ENCODE data around the gene POLR2L.

POLR2L gene

DNA sequence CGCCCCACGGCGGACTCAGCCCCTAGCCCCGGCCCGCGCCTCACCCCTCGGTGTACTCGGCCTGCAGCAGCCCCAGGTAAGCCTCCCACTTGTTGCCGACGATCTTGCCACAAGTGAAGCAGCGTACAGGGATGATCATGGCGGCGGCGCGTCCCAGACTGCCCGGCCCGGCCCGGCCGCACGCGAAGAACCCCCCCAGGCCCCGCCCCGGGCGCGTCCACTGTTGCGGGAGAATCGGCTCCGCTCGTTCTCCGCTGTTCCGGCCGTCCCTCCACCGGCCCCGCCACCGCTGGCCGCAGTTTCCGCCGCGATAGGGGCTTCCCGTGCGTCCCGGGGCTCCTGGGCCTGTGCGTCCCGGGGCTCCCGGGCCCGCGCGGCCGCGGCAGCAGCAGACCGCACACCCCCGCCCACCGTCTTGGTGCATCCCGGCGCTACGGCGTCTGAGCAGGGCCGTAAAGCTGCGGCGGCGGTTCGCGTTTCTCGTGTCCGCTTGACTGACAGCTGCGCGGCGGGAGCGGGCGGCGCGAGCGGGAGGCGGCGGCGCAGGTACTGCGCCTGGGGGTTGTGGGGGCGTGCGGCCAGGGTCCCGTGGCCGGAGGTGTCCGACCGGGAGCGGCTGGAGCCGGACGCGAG, at the start of gene POLR2L, which contains the start of gene TSPAN4:
Gene POLR2L, minus strand, starts transcription at position 160 of the 633 bp plus-strand sequence. Its CDS starts 21 bp downstream, at position 139.
Gene TSPAN4, plus strand, starts transcription at position 483 of the 633 bp plus-strand sequence. CDS start 7,453 bp downstream, outside the sequence.
- peak; percentile 87 for DNase-seq (ENCODE audit: extremely low spot score, insufficient read length, low read depth)
- FAIRE-seq: peak; percentile 89

DNA sequence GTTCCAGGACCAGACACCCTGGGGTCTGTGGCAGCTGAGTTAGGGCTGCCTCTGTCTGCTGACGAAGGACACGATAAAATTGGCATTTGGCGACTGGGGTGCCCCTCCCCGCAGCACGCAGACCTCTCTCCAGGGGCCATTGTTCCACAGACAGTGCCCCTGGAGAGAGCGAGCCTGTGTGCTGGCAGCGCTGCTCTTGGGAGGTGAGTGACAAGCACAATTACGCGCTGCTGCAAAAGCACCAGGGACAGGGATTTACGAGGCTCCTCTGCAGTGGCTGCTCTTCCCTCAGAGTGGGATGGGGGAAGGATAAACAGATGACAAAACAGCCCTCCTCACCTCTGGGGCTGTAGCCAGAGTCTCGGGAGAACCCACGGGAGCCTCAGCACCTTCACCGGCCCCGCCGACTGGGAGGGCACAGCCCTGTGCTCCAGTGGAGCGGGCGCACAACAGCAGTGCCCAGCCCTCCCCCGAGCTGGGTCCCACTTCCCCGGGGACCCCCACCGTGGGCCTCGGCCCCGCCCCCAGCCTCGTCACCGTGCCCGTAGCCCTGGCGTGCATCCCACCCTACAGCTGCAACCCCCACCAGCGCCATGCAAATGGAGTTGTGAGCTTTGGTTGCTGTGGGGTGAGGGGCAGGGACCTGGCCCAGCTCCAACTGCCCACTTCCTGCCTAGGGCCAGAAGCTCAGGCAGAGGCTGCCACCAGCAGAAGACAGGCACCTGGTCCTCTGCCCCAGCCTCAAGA, 48.6 kb upstream of the POLR2L start:
- DNase-seq (ENCODE audit: extremely low spot score, insufficient read length, low read depth) (no peak), FAIRE-seq (no peak)

DNA sequence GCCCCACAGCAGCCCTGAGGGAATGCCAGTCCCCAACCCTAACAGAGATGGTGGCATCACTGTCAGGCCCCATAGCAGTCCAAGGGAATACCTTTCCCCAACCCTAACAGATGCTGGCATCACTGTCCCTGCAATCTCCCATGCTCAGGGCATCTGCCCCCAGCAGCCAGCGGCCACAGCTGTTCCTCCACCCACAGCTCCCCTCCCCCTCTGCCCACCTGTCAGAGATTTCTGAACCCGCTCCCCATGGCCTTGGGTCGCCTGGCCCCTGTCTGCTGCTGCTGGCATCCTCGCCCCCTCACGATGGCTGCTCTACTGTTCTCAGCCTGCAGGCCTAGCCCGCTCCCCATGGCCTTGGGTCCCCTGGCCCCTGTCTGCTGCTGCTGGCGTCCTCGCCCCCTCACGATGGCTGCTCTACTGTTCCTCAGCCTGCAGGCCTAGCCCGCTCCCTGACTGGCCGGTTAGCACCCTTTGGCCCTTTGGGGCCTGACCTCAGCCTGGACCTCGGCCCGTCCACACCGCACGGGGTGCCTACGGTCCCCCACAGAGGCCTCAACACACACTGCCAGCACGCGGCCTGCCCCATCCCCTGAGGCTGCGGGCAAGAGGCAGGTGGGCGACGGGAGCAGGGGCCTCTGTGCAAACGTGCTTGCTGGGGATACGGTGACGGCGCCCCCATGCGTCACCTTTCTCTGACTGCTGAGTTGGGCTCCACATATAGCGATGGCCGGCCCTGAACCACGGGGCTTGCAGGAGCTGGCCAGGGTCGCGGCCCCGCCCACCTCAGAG, 47.6 kb upstream of the POLR2L start:
- FAIRE-seq (no peak), DNase-seq (ENCODE audit: extremely low spot score, insufficient read length, low read depth) (no peak)

DNA sequence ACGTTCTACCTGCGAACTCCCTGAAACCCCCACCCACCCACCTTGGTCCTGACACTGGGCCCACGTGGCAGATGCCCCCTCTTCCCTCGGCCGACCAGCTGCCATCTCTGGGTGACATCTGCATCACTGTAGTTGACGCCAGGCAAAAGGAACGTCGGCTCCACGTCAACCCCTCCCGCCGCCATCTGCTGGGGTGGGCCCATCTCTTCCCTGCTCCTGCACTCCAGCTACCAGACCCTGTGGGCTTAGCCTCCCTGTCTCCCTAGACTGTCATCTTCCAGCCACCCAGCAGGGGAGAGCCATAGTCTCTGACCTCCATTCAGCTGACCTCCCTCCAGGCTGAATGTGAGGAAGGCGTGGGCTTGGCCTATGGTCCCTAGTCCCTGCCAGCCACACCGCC, 46.9 kb upstream of the POLR2L start:
- no peak for DNase-seq (ENCODE audit: extremely low spot score, insufficient read length, low read depth)
- FAIRE-seq: no peak

GRCh38 chr11:888310-889212, 46.2 kb upstream of the POLR2L start:
- DNase-seq (ENCODE audit: extremely low spot score, insufficient read length, low read depth) (no peak), FAIRE-seq (no peak)

GRCh38 chr11:887589-887988, 45.3 kb upstream of the POLR2L start:
- no peak for FAIRE-seq
- DNase-seq (ENCODE audit: extremely low spot score, insufficient read length, low read depth): no peak

GRCh38 chr11:886568-886967, 44.2 kb upstream of the POLR2L start:
- DNase-seq (ENCODE audit: extremely low spot score, insufficient read length, low read depth) (no peak), FAIRE-seq (no peak)

DNA sequence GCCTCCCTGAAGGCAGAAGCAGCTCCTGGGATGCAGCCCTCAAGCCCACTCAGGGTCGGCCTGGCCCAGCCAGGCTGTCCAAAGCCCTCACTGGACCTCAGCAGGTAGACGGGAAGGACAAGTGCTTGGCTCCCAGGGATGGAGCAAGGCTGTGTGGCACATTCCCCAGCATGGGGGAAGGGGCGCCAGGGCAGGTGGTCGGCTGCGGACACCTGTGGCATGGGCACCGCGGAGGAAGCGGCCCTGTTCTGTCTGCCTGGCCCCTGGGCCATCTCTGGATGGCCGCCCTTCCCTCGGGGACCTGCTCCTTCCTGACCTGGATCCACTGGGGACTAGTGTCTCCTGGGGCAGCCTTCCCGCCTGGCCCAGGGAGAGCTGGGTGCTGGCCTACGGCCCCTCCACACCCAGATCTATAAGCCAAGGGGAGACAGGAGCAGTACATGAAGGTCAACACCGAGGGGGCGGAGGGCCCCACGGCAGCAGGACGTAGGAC, 42.3 kb upstream of the POLR2L start:
- no peak for FAIRE-seq
- no peak for DNase-seq (ENCODE audit: extremely low spot score, insufficient read length, low read depth)

DNA sequence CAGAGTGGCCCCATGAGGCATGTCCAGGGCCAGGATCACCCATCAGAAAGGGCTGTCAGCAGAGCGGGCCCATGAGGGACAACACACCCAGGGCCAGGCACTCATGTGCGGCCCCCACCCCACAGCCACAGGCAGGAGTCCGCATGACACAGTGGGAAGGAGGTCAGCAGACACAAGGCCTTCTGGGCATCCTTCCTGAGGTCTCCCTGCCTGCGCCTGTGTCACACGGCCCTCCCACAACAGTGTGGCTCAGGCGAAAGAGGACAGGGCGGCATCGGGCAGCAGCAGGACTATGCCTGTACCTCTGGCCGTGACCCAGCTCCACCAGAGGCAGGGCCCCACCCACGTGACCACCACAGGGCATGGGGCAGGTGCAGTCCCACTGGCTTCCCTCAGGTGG, 41.2 kb upstream of the POLR2L start:
- DNase-seq (ENCODE audit: extremely low spot score, insufficient read length, low read depth): no peak
- no peak for FAIRE-seq

DNA sequence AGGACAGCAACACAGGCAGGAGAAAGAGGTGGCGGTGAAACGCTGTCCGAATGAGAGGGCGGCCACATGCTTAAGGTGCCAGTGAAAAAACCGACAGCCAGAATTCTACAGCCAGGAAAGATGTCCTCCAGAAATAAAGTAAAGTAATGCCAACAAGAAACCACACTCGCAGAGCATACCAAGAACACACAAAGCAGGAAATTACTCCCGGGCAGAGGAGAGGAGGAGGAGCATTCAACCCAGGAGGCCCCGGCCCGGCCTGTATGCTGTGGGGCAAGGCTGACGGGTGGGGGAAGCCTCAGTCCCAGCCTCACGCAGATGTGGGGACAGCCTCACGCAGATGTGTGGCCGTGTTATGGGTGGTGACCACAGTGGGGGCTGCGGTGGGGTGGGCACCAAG, 40.3 kb upstream of the POLR2L start:
- no peak for DNase-seq (ENCODE audit: extremely low spot score, insufficient read length, low read depth)
- FAIRE-seq: no peak

- FAIRE-seq (no peak), DNase-seq (ENCODE audit: extremely low spot score, insufficient read length, low read depth) (no peak)
These were observed 38.1 kb upstream of the POLR2L start for GRCh38 chr11:880447-880846.

DNA sequence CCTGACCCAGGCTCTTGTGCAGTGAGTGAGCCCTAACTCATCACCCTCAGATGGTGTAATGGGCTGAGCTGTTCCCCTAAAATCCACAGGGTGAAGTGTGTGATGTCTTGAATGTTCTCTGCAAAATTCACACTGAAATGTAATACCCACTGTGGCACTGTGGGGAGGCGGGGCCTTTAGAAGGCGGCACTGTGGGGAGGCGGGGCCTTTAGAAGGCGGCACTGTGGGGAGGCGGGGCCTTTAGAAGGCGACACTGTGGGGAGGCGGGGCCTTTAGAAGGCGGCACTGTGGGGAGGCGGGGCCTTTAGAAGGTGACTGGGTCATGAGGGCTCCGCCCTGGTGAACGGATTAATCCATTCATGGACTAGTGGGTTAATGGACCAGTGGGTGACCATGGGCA, 35.2 kb upstream of the POLR2L start:
- DNase-seq (ENCODE audit: extremely low spot score, insufficient read length, low read depth): no peak
- no peak for FAIRE-seq

DNA sequence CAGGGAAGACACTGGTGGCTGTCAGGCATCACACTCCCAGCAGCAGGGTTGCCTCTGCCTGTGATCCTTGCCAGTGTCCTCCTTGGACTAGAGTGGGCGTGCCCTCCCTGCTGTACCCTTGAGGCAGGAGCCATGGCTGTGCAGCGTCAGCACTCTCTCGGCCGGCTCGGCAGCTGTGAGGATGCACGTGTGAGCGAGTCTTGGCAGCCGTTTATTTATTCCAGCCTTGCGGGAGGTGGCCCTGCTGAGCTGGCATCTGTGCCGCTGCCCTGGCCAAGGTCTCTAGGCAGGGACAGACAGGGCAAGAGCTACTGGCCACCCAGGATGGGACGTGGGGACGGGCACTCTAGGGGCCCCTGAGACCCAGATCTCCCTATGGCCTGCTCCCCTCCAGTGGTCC, 34.2 kb upstream of the POLR2L start:
- no peak for FAIRE-seq
- DNase-seq (ENCODE audit: extremely low spot score, insufficient read length, low read depth): no peak

DNA sequence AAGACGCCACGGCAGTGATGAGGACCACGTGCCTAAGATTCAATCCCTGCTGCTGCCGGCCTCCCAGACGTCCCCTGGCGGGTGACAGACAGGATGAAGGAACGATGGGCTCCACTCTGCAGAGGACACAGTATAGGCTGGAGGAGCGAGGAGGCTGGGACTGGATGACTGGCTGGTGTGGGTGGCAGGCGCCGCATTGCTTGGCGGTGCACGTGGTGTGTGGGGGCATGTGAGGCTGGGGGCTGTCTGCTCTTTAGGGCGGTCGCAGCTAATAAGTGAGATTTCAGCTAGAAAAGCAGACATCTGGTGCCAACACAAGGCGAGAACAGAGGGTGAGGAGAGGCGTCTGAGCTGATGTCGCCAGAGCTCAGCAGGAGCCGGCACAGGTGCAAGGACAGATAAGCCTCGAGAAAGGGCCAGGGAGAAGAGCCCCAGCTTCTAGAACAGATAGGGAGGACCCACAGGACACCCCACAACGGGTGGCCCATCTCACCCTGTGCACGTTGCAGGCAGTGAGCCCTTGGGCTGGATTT, 33.5 kb upstream of the POLR2L start:
- FAIRE-seq (no peak), DNase-seq (ENCODE audit: extremely low spot score, insufficient read length, low read depth) (no peak)

DNA sequence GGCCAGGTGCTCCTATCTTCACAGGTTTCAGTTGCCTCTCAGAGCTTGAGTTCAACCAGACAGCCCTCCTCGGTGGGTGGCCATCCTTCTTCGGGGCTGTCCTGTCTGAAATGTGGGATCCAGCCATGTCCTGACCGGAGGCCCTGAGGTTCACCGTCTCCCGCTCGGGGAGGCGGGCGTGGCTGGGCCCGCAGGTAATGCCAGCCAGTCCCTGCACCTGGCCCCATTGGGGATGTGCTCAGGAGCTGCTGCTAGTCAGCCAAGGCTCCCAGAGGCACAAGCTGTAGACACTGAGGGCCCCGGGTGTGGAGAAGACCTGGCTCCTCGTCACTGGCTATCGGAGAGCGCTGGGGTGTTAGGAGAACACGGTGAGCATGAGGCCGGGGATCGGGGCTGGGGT, 32.9 kb upstream of the POLR2L start:
- DNase-seq (ENCODE audit: extremely low spot score, insufficient read length, low read depth) (no peak), FAIRE-seq (no peak)

GRCh38 chr11:873706-874105, 31.4 kb upstream of the POLR2L start:
- FAIRE-seq (no peak), DNase-seq (ENCODE audit: extremely low spot score, insufficient read length, low read depth) (no peak)

DNA sequence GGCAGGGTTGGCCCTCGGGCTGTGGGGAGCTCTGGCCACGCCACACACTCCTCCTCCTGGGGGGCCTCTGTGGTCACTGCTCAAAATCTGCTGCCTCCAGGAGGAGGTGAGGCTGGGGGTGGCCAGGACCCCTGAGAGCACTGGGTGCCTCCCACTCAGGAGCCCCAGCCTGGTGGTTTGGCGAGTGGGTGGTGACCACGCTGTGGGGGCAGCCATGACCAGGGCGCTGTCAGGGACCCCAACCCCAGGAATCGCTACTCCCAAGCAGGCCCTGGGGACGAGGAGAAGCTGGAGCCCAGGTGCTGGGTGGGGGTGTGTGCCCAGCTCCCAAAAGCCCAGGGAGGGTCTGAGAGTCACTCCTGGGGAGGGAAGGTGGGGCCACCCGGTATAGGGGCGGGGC, 30.5 kb upstream of the POLR2L start:
- DNase-seq (ENCODE audit: extremely low spot score, insufficient read length, low read depth) (no peak), FAIRE-seq (no peak)

- DNase-seq (ENCODE audit: extremely low spot score, insufficient read length, low read depth) (no peak), FAIRE-seq (no peak)
These were observed 29.1 kb upstream of the POLR2L start for GRCh38 chr11:871472-871871.

GRCh38 chr11:870418-870817, 28.1 kb upstream of the POLR2L start:
- no peak for DNase-seq (ENCODE audit: extremely low spot score, insufficient read length, low read depth)
- no peak for FAIRE-seq

GRCh38 chr11:870127-870413, 27.7 kb upstream of the POLR2L start:
- FAIRE-seq: no peak
- DNase-seq (ENCODE audit: extremely low spot score, insufficient read length, low read depth): no peak
